H1 (cell line): Measurements from ENCODE around the gene ZAR1L. TPM values are rescaled to one million over a fixed set of nuclear protein-coding genes. Genes with fewer than 3 reads are reported as not detected.

ENCODE experiments used
- CTCF ChIA-PET: fragments of 300-600 bp; sonication (Branson Sonifier 250); formaldehyde crosslinking; loops from one replicate; lab custom pipeline; 2021; ENCODE audit not compliant: partially characterized antibody; lab: Charles Lee
- POLR2A ChIA-PET: fragments of 300-600 bp; sonication (Branson Sonifier 250); formaldehyde crosslinking; loops from one replicate; lab custom pipeline; 2021; ENCODE audit warnings: inconsistent platforms; ENCODE audit not compliant: partially characterized antibody; lab: Charles Lee
- DNase-seq, 2 experiments: peaks; one replicate each; pipeline versions ENCODE4 v3.0.0 to v3.0.0-alpha.2; 2010 to 2022; ENCODE audit warnings: low spot score in 2 of 2, low read depth in 1 of 2, mixed read lengths in 1 of 2
- FAIRE-seq: peaks from 2 replicates; lab custom pipeline; 2011; peaks lifted over from hg19 to GRCh38; lab: Jason Lieb, UNC
- H2AFZ ChIP-seq: 2 replicates; pipeline ENCODE4 v1.8.1; 2012; ENCODE audit warnings: low read length, inconsistent platforms
- H2AK5ac ChIP-seq: 2 replicates; pipeline ENCODE4 v1.6.1; 2013; ENCODE audit warnings: low read depth, low read length
- H2BK120ac ChIP-seq: replicated peaks from 2 replicates; pipeline ENCODE3; 2013; ENCODE audit warnings: low read depth, low read length, inconsistent platforms
- H2BK12ac ChIP-seq: 2 replicates; pipeline ENCODE4 v1.6.1; 2013; ENCODE audit warnings: low read depth, low read length
- H2BK15ac ChIP-seq: 2 replicates; pipeline ENCODE4 v1.6.1; 2013; ENCODE audit warnings: low read length
- H2BK20ac ChIP-seq: 2 replicates; pipeline ENCODE4 v1.6.1; 2013; ENCODE audit warnings: low read length
- H2BK5ac ChIP-seq: 2 replicates; pipeline ENCODE4 v1.6.1; 2013; ENCODE audit warnings: low read depth, low read length
- H3K14ac ChIP-seq: 2 replicates; pipeline ENCODE4 v1.6.1; 2013; ENCODE audit warnings: inconsistent platforms; ENCODE audit not compliant: insufficient read length
- H3K18ac ChIP-seq: 2 replicates; pipeline ENCODE4 v1.6.1; 2013; ENCODE audit warnings: low read length; ENCODE audit errors: extremely low read depth
- H3K23ac ChIP-seq: 2 replicates; pipeline ENCODE4 v1.6.1; 2013; ENCODE audit warnings: inconsistent platforms; ENCODE audit not compliant: insufficient read length
- H3K23me2 ChIP-seq: 2 replicates; pipeline ENCODE4 v1.6.1; 2013; ENCODE audit warnings: low read depth, low read length
- H3K27ac ChIP-seq: 2 replicates; pipeline ENCODE4 v1.6.1; 2011; ENCODE audit warnings: low read depth, low read length, inconsistent platforms
- H3K27me3 ChIP-seq, 4 experiments: replicated peaks in 1 of 4; 1 replicate in 1 of 4; 2 replicates in 3 of 4; pipeline versions ENCODE4 v1.6.1 to v1.8.1; 2011 to 2013; ENCODE audit warnings: low read length in 3 of 4, mild to moderate bottlenecking in 3 of 4, inconsistent platforms in 2 of 4, mixed read lengths in 2 of 4, moderate library complexity in 1 of 4; ENCODE audit not compliant: control insufficient read depth in 3 of 4, insufficient read depth in 3 of 4; ENCODE audit errors: extremely low read depth in 1 of 4
- H3K36me3 ChIP-seq, 4 experiments: 2 replicates each; pipeline versions ENCODE4 v1.6.1 to v1.8.1; 2011 to 2013; ENCODE audit warnings: mild to moderate bottlenecking in 4 of 4, low read length in 3 of 4, moderate library complexity in 2 of 4, control low read depth in 1 of 4, inconsistent platforms in 1 of 4; ENCODE audit not compliant: insufficient read depth in 4 of 4, control insufficient read depth in 2 of 4
- H3K4ac ChIP-seq: replicated peaks from 2 replicates; pipeline ENCODE3; 2013; ENCODE audit warnings: low read length, low read depth, mixed read lengths, inconsistent platforms; ENCODE audit not compliant: insufficient read length
- H3K4me1 ChIP-seq, 4 experiments: replicated peaks in 1 of 4; 1 replicate in 1 of 4; 2 replicates in 3 of 4; pipeline versions ENCODE4 v1.6.1 to v1.8.1; 2011 to 2013; ENCODE audit warnings: low read length in 3 of 4, inconsistent platforms in 2 of 4, mixed read lengths in 1 of 4; ENCODE audit not compliant: insufficient read depth in 4 of 4, control insufficient read depth in 3 of 4
- H3K4me2 ChIP-seq, 2 experiments: 2 replicates each; pipeline versions ENCODE4 v1.6.1 to v1.8.1; 2011 to 2013; ENCODE audit warnings: low read depth in 2 of 2, low read length in 2 of 2, control low read depth in 1 of 2, inconsistent platforms in 1 of 2, mild to moderate bottlenecking in 1 of 2; ENCODE audit not compliant: insufficient read depth in 1 of 2
- H3K4me3 ChIP-seq, 4 experiments: fragments of 200-600, 300-600 bp in 1 of 4; sonication (generic), shearing (Covaris generic), sonication (Bioruptor Twin) in 1 of 4; 2 replicates each; pipeline versions ENCODE4 v1.5.1 to v1.8.1; 2011 to 2016; ENCODE audit warnings: low read length in 4 of 4, low read depth in 3 of 4, control low read depth in 2 of 4, inconsistent platforms in 2 of 4, mild to moderate bottlenecking in 2 of 4, mixed read lengths in 1 of 4, moderate library complexity in 1 of 4; ENCODE audit not compliant: insufficient read depth in 2 of 4; ENCODE audit errors: extremely low read depth in 1 of 4
- H3K56ac ChIP-seq: replicated peaks from 2 replicates; pipeline ENCODE3; 2013; ENCODE audit warnings: low read depth, mild to moderate bottlenecking, mixed read lengths, low read length, inconsistent platforms; ENCODE audit not compliant: insufficient read length
- H3K79me1 ChIP-seq: 2 replicates; pipeline ENCODE4 v1.6.1; 2013; ENCODE audit warnings: low read depth, low read length, control low read depth
- H3K79me2 ChIP-seq, 2 experiments: 2 replicates each; pipeline versions ENCODE4 v1.6.1 to v1.8.1; 2012 to 2013; ENCODE audit warnings: low read length in 2 of 2, mild to moderate bottlenecking in 2 of 2, inconsistent platforms in 1 of 2; ENCODE audit not compliant: insufficient read depth in 2 of 2, control insufficient read depth in 1 of 2
- H3K9ac ChIP-seq, 4 experiments: replicated peaks in 1 of 4; 1 replicate in 1 of 4; 2 replicates in 3 of 4; pipeline versions ENCODE4 v1.6.1 to v1.8.1; 2011 to 2013; ENCODE audit warnings: low read depth in 3 of 4, low read length in 3 of 4, control low read depth in 2 of 4, mild to moderate bottlenecking in 2 of 4, moderate library complexity in 2 of 4, inconsistent platforms in 1 of 4; ENCODE audit errors: extremely low read depth in 1 of 4
- H3K9me3 ChIP-seq, 2 experiments: 2 replicates each; pipeline versions ENCODE4 v1.6.1 to v1.8.1; 2012 to 2013; ENCODE audit warnings: mild to moderate bottlenecking in 2 of 2, moderate library complexity in 2 of 2, control low read depth in 1 of 2, inconsistent platforms in 1 of 2, low read depth in 1 of 2, low read length in 1 of 2, mixed read lengths in 1 of 2; ENCODE audit not compliant: insufficient read depth in 2 of 2
- H4K20me1 ChIP-seq, 2 experiments: replicated peaks in 1 of 2; 2 replicates each; pipeline versions ENCODE3 to v1.8.1; 2011 to 2013; ENCODE audit warnings: inconsistent platforms in 2 of 2, low read length in 2 of 2, mild to moderate bottlenecking in 1 of 2; ENCODE audit not compliant: insufficient read depth in 2 of 2, control insufficient read depth in 1 of 2
- H4K5ac ChIP-seq: 2 replicates; pipeline ENCODE4 v1.6.1; 2013; ENCODE audit warnings: low read length, low read depth, mixed read lengths, inconsistent platforms; ENCODE audit not compliant: insufficient read length
- H4K8ac ChIP-seq: 2 replicates; pipeline ENCODE4 v1.8.0; 2013; ENCODE audit warnings: mild to moderate bottlenecking, moderate library complexity, low read length, inconsistent platforms; ENCODE audit not compliant: insufficient read depth; ENCODE audit errors: extremely low read depth
- H4K91ac ChIP-seq: replicated peaks from 2 replicates; pipeline ENCODE3; 2013; ENCODE audit warnings: low read length, mixed read lengths, inconsistent platforms; ENCODE audit not compliant: insufficient read length
- EGR1 ChIP-seq: IDR thresholded peaks from 2 replicates; pipeline ENCODE4 v1.6.1; 2011; ENCODE audit warnings: low read depth, low read length, borderline replicate concordance
- JUND ChIP-seq: IDR thresholded peaks from 2 replicates; pipeline ENCODE4 v1.6.1; 2011; ENCODE audit warnings: mild to moderate bottlenecking, improper control_type of control experiment, low read length
- polyA plus RNA-seq, 7 experiments: library from polyadenylated mRNA; depleted of rRNA in 3 of 7; stranded (reverse) in 5 of 7; unstranded in 2 of 7; fragments of >200 nt in 5 of 7; fragments of 200-250 nt in 2 of 7; gene quantifications; 1 replicate in 5 of 7; 2 replicates in 1 of 7; 4 replicates in 1 of 7; pipeline versions ENCODE4 v1.2.1 to v1.2.3, GENCODE V29; 2011 to 2013; ENCODE audit warnings: missing spikeins in 2 of 7, mixed read lengths in 2 of 7
- total RNA-seq: library from RNA; stranded (reverse); fragmentation: NEBNext Ultra II Directional; extraction: Animal tissue kit (Norgen Biotek cat#: 25700); gene quantifications from 2 replicates; pipeline ENCODE4 v1.2.1, GENCODE V29; 2021

ZAR1L gene
- total and polyA plus RNA-seq, 2 of the 8 experiments (the other 6 are each of a cell fraction or from before 2014, with no cell fraction given), result 0.19 to 0.30 TPM

- no peaks in the 10 kb centered on the region for H3K79me1 ChIP-seq
- no peak overlapping the region for H3K14ac ChIP-seq
- no peak overlapping the region for H3K27ac ChIP-seq
- H2AK5ac ChIP-seq, result no peak overlapping the region
- H3K56ac ChIP-seq, result no peak overlapping the region
- H3K4me2 ChIP-seq, result no peak overlapping the region
- no peak for DNase-seq
- no peaks in the 10 kb centered on the region for H3K36me3 ChIP-seq
- H3K23ac ChIP-seq, result no peak overlapping the region
- TF ChIP-seq EGR1, result no peak
- no peak for TF ChIP-seq JUND
- no peaks in the 10 kb centered on the region; a peak in 1 of 7 replicates for H3K27me3 ChIP-seq
- no peak for FAIRE-seq
- no peaks in the 10 kb centered on the region for H4K20me1 ChIP-seq
- H2BK120ac ChIP-seq, result no peak overlapping the region
- H3K4ac ChIP-seq, result no peak overlapping the region
- no peak overlapping the region for H2BK12ac ChIP-seq
- H3K18ac ChIP-seq, result no peak overlapping the region
- no peak overlapping the region for H4K5ac ChIP-seq
- H2AFZ ChIP-seq, result no peak overlapping the region
- no peak overlapping the region for H2BK5ac ChIP-seq
- H3K4me1 ChIP-seq, result no peaks in the 10 kb centered on the region
- no peaks in the 10 kb centered on the region for H3K9me3 ChIP-seq
- H3K9ac ChIP-seq, result no peak overlapping the region
- H4K91ac ChIP-seq, result no peak overlapping the region
- H4K8ac ChIP-seq, result no peak overlapping the region
- no peak overlapping the region for H2BK20ac ChIP-seq
- ChIA-PET CTCF (interaction anchor here (0.6 to 4.1 kb wide), 5 partner anchors 37 to 983 kb away, joined by 3 to 35 read pairs (median 4); no protein-coding TSS in a partner anchor), POLR2A (interaction anchor here (0.9 kb wide), 1 partner anchor 273 kb away, joined by 3 read pairs; no protein-coding TSS in a partner anchor)
- no peaks in the 10 kb centered on the region for H3K23me2 ChIP-seq
- no peak overlapping the region for H2BK15ac ChIP-seq
- H3K4me3 ChIP-seq, result no peak overlapping the region
- H3K79me2 ChIP-seq, result no peaks in the 10 kb centered on the region
These were observed 9.5 kb downstream of the ZAR1L start for GRCh38 chr13:32305646-32306045.
